Mucosa of gallbladder (tissue), 1 donor: ENCODE measurements around the gene USP17L26. TPM values are rescaled to one million over a fixed set of nuclear protein-coding genes. Genes with fewer than 3 reads are reported as not detected.
"Not testable (repeated sequence)": the region's sequence is repeated elsewhere in the genome, so short reads cannot be mapped to it uniquely, and the experiment has no call there.

ENCODE experiments used
- DNase-seq: peaks from one replicate; pipeline ENCODE4 v3.0.0-alpha.2; 2020; ENCODE audit warnings: low spot score
- total RNA-seq: library from RNA; stranded (reverse); gene quantifications from one replicate; pipeline ENCODE4 v1.2.1, GENCODE V29; 2021
- donor health status: DM: no; HTN: no; CAD: no.

USP17L26 gene, protein sequence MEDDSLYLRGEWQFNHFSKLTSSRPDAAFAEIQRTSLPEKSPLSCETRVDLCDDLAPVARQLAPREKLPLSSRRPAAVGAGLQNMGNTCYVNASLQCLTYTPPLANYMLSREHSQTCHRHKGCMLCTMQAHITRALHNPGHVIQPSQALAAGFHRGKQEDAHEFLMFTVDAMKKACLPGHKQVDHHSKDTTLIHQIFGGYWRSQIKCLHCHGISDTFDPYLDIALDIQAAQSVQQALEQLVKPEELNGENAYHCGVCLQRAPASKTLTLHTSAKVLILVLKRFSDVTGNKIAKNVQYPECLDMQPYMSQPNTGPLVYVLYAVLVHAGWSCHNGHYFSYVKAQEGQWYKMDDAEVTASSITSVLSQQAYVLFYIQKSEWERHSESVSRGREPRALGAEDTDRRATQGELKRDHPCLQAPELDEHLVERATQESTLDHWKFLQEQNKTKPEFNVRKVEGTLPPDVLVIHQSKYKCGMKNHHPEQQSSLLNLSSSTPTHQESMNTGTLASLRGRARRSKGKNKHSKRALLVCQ
- not detected for total RNA-seq

- not testable (repeated sequence) for DNase-seq
Observed at GRCh38 chr4:9334358-9334757, at the start of gene USP17L26. TSS of gene USP17L26 (plus strand) at chr4:9334658. CDS start at chr4:9334658, 0 bp downstream.

DNA sequence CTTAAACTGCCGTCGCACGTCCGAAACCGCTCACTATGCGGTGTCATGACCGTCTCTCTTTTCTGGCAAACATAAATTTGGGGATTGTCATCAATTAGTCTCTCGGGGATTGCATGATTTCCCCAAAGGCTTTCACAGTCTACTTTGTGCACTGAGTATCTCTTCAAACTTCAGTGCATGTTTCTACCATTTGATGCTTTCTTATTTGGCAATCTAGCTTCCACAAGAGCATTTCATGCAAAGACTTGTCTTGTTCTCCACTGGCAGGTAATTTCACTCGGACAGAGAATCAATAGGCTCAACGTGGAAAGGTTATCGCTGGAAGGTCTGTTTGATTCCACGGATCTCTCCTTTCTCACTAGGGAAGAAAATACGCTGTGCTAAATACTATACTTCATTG, 10.3 kb upstream of the USP17L26 start:
- DNase-seq = not testable (repeated sequence)

- not testable (repeated sequence) for DNase-seq
Observed at GRCh38 chr4:9324865-9325264, 9.6 kb upstream of the USP17L26 start, which contains the start of gene USP17L24. TSS of gene USP17L24 (plus strand) at chr4:9325165. CDS start at chr4:9325165, 0 bp downstream.

DNA sequence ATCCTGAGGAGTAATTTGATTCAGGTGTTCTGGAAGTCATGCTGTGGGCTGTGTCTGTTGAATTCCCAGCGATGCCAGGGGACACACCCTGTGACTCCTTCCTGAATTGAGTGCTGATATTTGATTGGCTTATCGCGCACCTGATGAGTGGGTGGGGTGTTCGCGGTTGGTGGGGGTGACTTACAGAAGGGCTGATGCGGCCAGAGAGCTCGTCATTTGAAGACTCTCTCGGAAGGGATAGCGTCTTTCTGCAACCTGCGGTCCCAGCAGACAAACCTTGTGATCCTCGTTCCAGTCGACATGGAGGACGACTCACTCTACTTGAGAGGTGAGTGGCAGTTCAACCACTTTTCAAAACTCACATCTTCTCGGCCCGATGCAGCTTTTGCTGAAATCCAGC, 4.8 kb upstream of the USP17L26 start, which contains the start of gene USP17L25:
Gene USP17L25 (plus strand): TSS at position 301 of the 400 bp plus-strand sequence. CDS start 0 bp downstream, at position 301.
- not testable (repeated sequence) for DNase-seq

GRCh38 chr4:9339103-9339502, 4.6 kb downstream of the USP17L26 start, which contains the start of gene USP17L5:
TSS of gene USP17L5 (plus strand) at chr4:9339403. CDS start at chr4:9339403, 0 bp downstream.
- DNase-seq = not testable (repeated sequence)

- not testable (repeated sequence) for DNase-seq
Observed at GRCh38 chr4:9343848-9344247, 9.4 kb downstream of the USP17L26 start, which contains the start of gene USP17L27. TSS of gene USP17L27 (plus strand) at chr4:9344148. CDS start at chr4:9344148, 0 bp downstream.

DNA sequence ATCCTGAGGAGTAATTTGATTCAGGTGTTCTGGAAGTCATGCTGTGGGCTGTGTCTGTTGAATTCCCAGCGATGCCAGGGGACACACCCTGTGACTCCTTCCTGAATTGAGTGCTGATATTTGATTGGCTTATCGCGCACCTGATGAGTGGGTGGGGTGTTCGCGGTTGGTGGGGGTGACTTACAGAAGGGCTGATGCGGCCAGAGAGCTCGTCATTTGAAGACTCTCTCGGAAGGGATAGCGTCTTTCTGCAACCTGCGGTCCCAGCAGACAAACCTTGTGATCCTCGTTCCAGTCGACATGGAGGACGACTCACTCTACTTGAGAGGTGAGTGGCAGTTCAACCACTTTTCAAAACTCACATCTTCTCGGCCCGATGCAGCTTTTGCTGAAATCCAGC, 14.1 kb downstream of the USP17L26 start, which contains the start of gene USP17L28:
Gene USP17L28 (plus strand): TSS at position 301 of the 400 bp plus-strand sequence. CDS start 0 bp downstream, at position 301.
- not testable (repeated sequence) for DNase-seq

GRCh38 chr4:9350866-9351265, 16.4 kb downstream of the USP17L26 start:
- not testable (repeated sequence) for DNase-seq

- not testable (repeated sequence) for DNase-seq
Observed at GRCh38 chr4:9353338-9353737, 18.9 kb downstream of the USP17L26 start, which contains the start of gene USP17L29. TSS of gene USP17L29 (plus strand) at chr4:9353638. CDS start at chr4:9353638, 0 bp downstream.

GRCh38 chr4:9362829-9363228, 28.4 kb downstream of the USP17L26 start, which contains the start of gene USP17L30:
TSS of gene USP17L30 (plus strand) at chr4:9363129. CDS start at chr4:9363129, 0 bp downstream.
- DNase-seq = not testable (repeated sequence)

DNA sequence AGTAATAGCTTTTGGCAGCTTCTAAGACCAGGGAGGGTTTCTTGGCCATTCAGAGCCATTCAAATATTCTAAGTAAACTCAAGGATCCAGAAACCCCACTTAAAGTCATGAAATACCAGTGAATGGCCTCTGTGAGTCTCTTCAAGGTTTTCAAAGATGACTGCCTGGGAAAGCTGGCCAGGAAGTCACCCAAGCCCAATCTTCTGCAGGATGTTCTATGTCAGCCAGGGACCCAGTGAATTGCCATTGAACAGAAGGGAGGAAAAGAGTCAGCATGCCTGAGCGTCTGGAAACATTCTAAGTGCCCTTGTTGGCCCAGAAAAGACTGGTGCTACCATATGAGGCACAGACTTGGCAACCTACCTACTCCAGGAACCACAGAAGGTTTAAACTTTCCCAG, 45.4 kb downstream of the USP17L26 start:
- DNase-seq = not testable (repeated sequence)

- DNase-seq = peak; percentile 31
Observed at GRCh38 chr4:9381012-9381534, 46.6 kb downstream of the USP17L26 start.

DNA sequence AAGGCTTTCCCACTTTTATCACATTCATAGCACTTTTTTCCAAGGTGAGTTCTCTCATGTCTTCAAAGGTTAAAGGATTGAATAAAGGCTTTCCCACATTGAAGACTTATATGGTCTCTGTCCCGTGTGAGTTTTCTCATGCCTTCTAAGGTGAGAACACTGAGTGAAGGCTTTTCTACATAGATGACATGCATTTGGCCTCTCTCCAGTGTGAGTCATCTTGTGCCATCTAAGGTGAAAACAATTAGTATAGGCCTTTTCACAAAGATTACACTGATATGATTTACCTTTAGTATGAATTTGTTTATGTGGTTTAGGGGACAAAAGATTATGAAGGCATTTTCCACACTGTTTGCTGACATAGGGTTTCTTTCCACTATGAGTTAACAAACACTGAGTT, 49.7 kb downstream of the USP17L26 start:
- no peak for DNase-seq

Other genes with a start within 250 kb of the USP17L26 start
- gene FAM90A26, start 164.2 kb upstream of the USP17L26 start, total RNA-seq = not detected
- not detected for gene USP17L10, start 124.0 kb upstream of the USP17L26 start, total RNA-seq
- gene USP17L11, start 119.3 kb upstream of the USP17L26 start, total RNA-seq = not detected
- not detected for gene USP17L12, start 114.5 kb upstream of the USP17L26 start, total RNA-seq
- not detected for gene USP17L13, start 109.8 kb upstream of the USP17L26 start, total RNA-seq
- not detected for gene USP17L15, start 100.3 kb upstream of the USP17L26 start, total RNA-seq
- not detected for gene USP17L17, start 90.8 kb upstream of the USP17L26 start, total RNA-seq
- not detected for gene USP17L18, start 86.0 kb upstream of the USP17L26 start, total RNA-seq
- not detected for gene USP17L19, start 81.3 kb upstream of the USP17L26 start, total RNA-seq
- gene USP17L20, start 76.5 kb upstream of the USP17L26 start, total RNA-seq = not detected
- gene USP17L21, start 71.8 kb upstream of the USP17L26 start, total RNA-seq = not detected
- gene USP17L22, start 67.0 kb upstream of the USP17L26 start, total RNA-seq = not detected
- not detected for gene USP17L24, start 9.5 kb upstream of the USP17L26 start, total RNA-seq
- not detected for gene USP17L25, start 4.7 kb upstream of the USP17L26 start, total RNA-seq
- gene USP17L5, start 4.7 kb downstream of the USP17L26 start, total RNA-seq = not detected
- not detected for gene USP17L27, start 9.5 kb downstream of the USP17L26 start, total RNA-seq
- gene USP17L28, start 14.2 kb downstream of the USP17L26 start, total RNA-seq = not detected
- not detected for gene USP17L29, start 19.0 kb downstream of the USP17L26 start, total RNA-seq
- not detected for gene USP17L30, start 28.5 kb downstream of the USP17L26 start, total RNA-seq
- gene DEFB131A, start 109.8 kb downstream of the USP17L26 start, total RNA-seq = not detected